Fibroblast of lung (primary cell): ENCODE data around the gene PDE8B. TPM values are rescaled to one million over a fixed set of nuclear protein-coding genes. Genes with fewer than 3 reads are reported as not detected.
A peak's percentile ranks its signal among the peaks of the same experiment; 100 is the strongest.

ENCODE experiments used
- DNase-seq, 2 donors: peaks; one replicate each; pipeline versions ENCODE4 v3.0.0 to v3.0.0-alpha.2; 2010; ENCODE audit warnings: low read depth in 2 of 2
- H2AFZ ChIP-seq: 2 replicates; pipeline ENCODE4 v1.5.1; 2012; ENCODE audit warnings: low read length, control low read depth, inconsistent platforms
- H3K27ac ChIP-seq: 2 replicates; pipeline ENCODE4 v1.5.1; 2011; ENCODE audit warnings: low read length, control low read depth; ENCODE audit not compliant: insufficient read depth
- H3K27me3 ChIP-seq: 2 replicates; pipeline ENCODE4 v1.5.1; 2011; ENCODE audit warnings: mild to moderate bottlenecking, low read length; ENCODE audit not compliant: control insufficient read depth, insufficient read depth
- H3K36me3 ChIP-seq: 2 replicates; pipeline ENCODE4 v1.5.1; 2011; ENCODE audit warnings: low read length; ENCODE audit not compliant: control insufficient read depth, insufficient read depth
- H3K4me1 ChIP-seq: 2 replicates; pipeline ENCODE4 v1.5.1; 2011; ENCODE audit warnings: low read length; ENCODE audit not compliant: control insufficient read depth, insufficient read depth; ENCODE audit errors: extremely low read depth
- H3K4me2 ChIP-seq: 2 replicates; pipeline ENCODE4 v1.5.1; 2011; ENCODE audit warnings: low read length, control low read depth; ENCODE audit not compliant: insufficient read depth; ENCODE audit errors: extremely low read depth
- H3K4me3 ChIP-seq, 4 experiments: fragments of 200-600 bp in 1 of 4; sonication (generic) in 1 of 4; replicated peaks in 1 of 4; 2 replicates each; pipeline ENCODE4 v1.5.1; 2011 to 2016; ENCODE audit warnings: low read length in 4 of 4, low read depth in 3 of 4, mild to moderate bottlenecking in 3 of 4, control low read depth in 2 of 4, inconsistent platforms in 1 of 4, mixed read lengths in 1 of 4; ENCODE audit not compliant: insufficient read depth in 1 of 4; ENCODE audit errors: control extremely low read depth in 1 of 4
- H3K79me2 ChIP-seq: 2 replicates; pipeline ENCODE4 v1.5.1; 2012; ENCODE audit warnings: mild to moderate bottlenecking, low read length, inconsistent platforms; ENCODE audit not compliant: control insufficient read depth, insufficient read depth
- H3K9ac ChIP-seq: 2 replicates; pipeline ENCODE4 v1.5.1; 2011; ENCODE audit warnings: mild to moderate bottlenecking, low read length, control low read depth; ENCODE audit not compliant: insufficient read depth
- H3K9me3 ChIP-seq: 2 replicates; pipeline ENCODE4 v1.5.1; 2012; ENCODE audit warnings: low read depth, low read length; ENCODE audit not compliant: control insufficient read depth, insufficient read depth
- H4K20me1 ChIP-seq: 2 replicates; pipeline ENCODE4 v1.5.1; 2011; ENCODE audit warnings: low read length; ENCODE audit not compliant: control insufficient read depth, insufficient read depth; ENCODE audit errors: extremely low read depth
- EZH2 ChIP-seq: IDR thresholded peaks from 2 replicates; pipeline ENCODE4 v1.5.1; 2012; ENCODE audit warnings: low read length, control low read depth, mild to moderate bottlenecking; ENCODE audit errors: missing control alignments
- polyA plus RNA-seq, 2 donors: library from polyadenylated mRNA; depleted of rRNA in 1 of 2; stranded (reverse) in 1 of 2; unstranded in 1 of 2; fragments of >200 nt; gene quantifications; 2 replicates each; pipeline ENCODE4 v1.2.1, GENCODE V29; 2011 to 2012; ENCODE audit warnings: missing spikeins in 1 of 2
- total RNA-seq: library from RNA; depleted of rRNA; stranded (reverse); fragments of >200 nt; gene quantifications from 2 replicates; pipeline ENCODE4 v1.2.1, GENCODE V29; 2014
- TF ChIP-seq, protein P1 (sequence below), 2 donors: IDR thresholded peaks in 1 of 2; conservative IDR thresholded peaks in 1 of 2; 1 replicate in 1 of 2; 2 replicates in 1 of 2; pipeline ENCODE4 v1.5.1; 2011 to 2012; ENCODE audit warnings: low read length in 2 of 2, control low read depth in 1 of 2, inconsistent platforms in 1 of 2, low read depth in 1 of 2, mild to moderate bottlenecking in 1 of 2

The PDE8B gene
- total and polyA plus RNA-seq, 2 donors (not counting 1 experiment from before 2014, with no cell fraction given) = 0.17 to 0.18 TPM

DNA sequence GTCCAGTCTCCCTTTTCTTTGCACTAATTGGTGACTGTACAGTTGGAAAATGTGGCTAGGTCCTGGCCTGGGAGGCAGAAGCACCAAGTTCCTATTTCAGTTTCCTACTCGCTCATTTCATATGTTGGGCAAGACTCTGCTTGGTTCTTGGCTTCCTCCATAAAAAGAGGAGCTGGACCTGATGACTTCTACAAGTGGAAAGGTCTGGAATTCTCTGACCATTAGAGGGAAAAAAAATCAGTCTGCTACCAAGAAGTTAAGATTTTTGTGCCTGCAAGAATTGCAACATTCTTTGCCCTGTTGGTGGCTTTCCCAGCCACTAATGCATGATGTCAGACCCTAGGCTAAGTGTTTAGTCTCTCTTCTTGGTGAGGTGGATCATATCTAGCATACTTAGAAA is 190.2 kb downstream of the PDE8B start:
- Histone ChIP-seq H3K79me2 (no peaks in the 10 kb centered on the region), H3K4me2 (no peak overlapping the region), H3K4me1 (no peaks in the 10 kb centered on the region), H3K27ac (no peak overlapping the region), H3K9ac (no peak overlapping the region), H3K27me3 (no peaks in the 10 kb centered on the region), H3K4me3 (no peak overlapping the region), H2AFZ (no peak overlapping the region), H3K9me3 (no peaks in the 10 kb centered on the region), H4K20me1 (no peaks in the 10 kb centered on the region), H3K36me3 (no peaks in the 10 kb centered on the region)
- DNase-seq = peak in 1 of 2 donors; percentile 16
- TF ChIP-seq, protein P1, sequence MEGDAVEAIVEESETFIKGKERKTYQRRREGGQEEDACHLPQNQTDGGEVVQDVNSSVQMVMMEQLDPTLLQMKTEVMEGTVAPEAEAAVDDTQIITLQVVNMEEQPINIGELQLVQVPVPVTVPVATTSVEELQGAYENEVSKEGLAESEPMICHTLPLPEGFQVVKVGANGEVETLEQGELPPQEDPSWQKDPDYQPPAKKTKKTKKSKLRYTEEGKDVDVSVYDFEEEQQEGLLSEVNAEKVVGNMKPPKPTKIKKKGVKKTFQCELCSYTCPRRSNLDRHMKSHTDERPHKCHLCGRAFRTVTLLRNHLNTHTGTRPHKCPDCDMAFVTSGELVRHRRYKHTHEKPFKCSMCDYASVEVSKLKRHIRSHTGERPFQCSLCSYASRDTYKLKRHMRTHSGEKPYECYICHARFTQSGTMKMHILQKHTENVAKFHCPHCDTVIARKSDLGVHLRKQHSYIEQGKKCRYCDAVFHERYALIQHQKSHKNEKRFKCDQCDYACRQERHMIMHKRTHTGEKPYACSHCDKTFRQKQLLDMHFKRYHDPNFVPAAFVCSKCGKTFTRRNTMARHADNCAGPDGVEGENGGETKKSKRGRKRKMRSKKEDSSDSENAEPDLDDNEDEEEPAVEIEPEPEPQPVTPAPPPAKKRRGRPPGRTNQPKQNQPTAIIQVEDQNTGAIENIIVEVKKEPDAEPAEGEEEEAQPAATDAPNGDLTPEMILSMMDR (conservative IDR thresholded peaks at IDR 0.05 in 1 of 2, IDR thresholded peaks at IDR 0.05 in 1 of 2; ENCODE audit: low read depth in 1 of 2, low read length in 2 of 2) = no peak
- no peak for TF ChIP-seq EZH2

DNA sequence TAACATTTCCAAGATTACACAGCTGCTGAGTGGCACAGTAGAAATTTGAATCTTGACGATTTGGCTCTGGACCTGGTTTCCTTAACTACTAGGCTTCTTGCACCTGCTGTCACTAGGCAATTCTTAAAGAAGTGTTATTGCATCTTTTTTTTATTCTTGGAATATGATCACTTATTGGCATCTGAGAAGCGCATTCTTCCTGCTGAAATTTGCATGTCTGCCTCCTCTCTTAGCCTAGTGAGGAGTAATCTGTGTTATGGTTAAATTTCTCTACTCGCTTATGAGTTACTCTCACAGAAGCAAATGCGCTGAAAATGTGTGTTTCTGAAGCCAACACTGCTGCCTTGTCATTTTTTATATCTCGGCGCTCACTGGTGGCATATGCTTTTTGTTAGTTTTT is 192.3 kb downstream of the PDE8B start:
- Histone ChIP-seq H3K4me1 (no peaks in the 10 kb centered on the region), H3K79me2 (no peaks in the 10 kb centered on the region), H3K27me3 (no peaks in the 10 kb centered on the region), H3K4me3 (no peak overlapping the region), H3K9me3 (no peaks in the 10 kb centered on the region), H3K36me3 (no peaks in the 10 kb centered on the region), H4K20me1 (no peaks in the 10 kb centered on the region), H3K9ac (no peak overlapping the region), H3K27ac (no peak overlapping the region), H3K4me2 (no peak overlapping the region), H2AFZ (no peak overlapping the region)
- TF ChIP-seq EZH2 = no peak
- TF ChIP-seq, protein P1 (conservative IDR thresholded peaks at IDR 0.05 in 1 of 2, IDR thresholded peaks at IDR 0.05 in 1 of 2; ENCODE audit: low read depth in 1 of 2, low read length in 2 of 2) = no peak
- no peak for DNase-seq

DNA sequence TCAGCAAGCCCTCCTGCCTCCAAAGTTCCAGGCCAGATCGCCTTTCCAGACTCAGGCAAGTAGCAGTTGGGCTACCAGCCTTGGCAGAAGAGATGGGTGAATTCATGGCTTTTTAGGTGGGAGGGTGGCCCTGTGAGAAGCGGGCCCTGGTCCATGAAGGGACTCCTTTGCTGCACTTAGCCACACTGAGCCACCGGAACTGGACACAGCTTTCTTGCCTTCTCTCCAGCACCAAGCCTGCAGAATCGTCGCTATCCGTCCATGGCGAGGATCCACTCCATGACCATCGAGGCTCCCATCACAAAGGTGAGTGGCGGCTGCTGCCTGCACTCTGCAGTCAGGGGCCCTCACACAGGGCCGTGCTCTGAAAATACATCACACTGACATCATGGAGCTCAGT is 196.7 kb downstream of the PDE8B start:
- Histone ChIP-seq H3K27ac (no peak overlapping the region), H3K4me1 (no peaks in the 10 kb centered on the region), H3K4me3 (no peak overlapping the region), H3K27me3 (peaks cover 7% of the 10 kb centered on the region), H4K20me1 (no peaks in the 10 kb centered on the region), H3K36me3 (no peaks in the 10 kb centered on the region), H3K4me2 (no peak overlapping the region), H2AFZ (no peak overlapping the region), H3K9me3 (no peaks in the 10 kb centered on the region), H3K79me2 (no peaks in the 10 kb centered on the region), H3K9ac (no peak overlapping the region)
- TF ChIP-seq, protein P1 (conservative IDR thresholded peaks at IDR 0.05 in 1 of 2, IDR thresholded peaks at IDR 0.05 in 1 of 2; ENCODE audit: low read depth in 1 of 2, low read length in 2 of 2) = no peak
- no peak for TF ChIP-seq EZH2
- no peak for DNase-seq
